T-helper 2 cell treated with Interferon-gamma antibody and Interleukin-4, amounts not matched to agents 100 ng/mL and 5 ng/mL, for 36 hours (primary cell): Measurements from ENCODE around the gene CCDC47. TPM values are rescaled to one million over a fixed set of nuclear protein-coding genes. Genes with fewer than 3 reads are reported as not detected.

ENCODE experiments used
- intact Hi-C: fragments of 100-400 bp; cut with micrococcal nuclease; formaldehyde crosslinking; loops from one replicate; pipeline ENCODE4 v1.15.1; 2023
- total RNA-seq: library from RNA; stranded (reverse); gene quantifications from 2 replicates; pipeline ENCODE4 v1.2.3, GENCODE V29; 2022

The CCDC47 gene
- total RNA-seq, 1 donor from 2014 or later: 63.8 TPM

DNA sequence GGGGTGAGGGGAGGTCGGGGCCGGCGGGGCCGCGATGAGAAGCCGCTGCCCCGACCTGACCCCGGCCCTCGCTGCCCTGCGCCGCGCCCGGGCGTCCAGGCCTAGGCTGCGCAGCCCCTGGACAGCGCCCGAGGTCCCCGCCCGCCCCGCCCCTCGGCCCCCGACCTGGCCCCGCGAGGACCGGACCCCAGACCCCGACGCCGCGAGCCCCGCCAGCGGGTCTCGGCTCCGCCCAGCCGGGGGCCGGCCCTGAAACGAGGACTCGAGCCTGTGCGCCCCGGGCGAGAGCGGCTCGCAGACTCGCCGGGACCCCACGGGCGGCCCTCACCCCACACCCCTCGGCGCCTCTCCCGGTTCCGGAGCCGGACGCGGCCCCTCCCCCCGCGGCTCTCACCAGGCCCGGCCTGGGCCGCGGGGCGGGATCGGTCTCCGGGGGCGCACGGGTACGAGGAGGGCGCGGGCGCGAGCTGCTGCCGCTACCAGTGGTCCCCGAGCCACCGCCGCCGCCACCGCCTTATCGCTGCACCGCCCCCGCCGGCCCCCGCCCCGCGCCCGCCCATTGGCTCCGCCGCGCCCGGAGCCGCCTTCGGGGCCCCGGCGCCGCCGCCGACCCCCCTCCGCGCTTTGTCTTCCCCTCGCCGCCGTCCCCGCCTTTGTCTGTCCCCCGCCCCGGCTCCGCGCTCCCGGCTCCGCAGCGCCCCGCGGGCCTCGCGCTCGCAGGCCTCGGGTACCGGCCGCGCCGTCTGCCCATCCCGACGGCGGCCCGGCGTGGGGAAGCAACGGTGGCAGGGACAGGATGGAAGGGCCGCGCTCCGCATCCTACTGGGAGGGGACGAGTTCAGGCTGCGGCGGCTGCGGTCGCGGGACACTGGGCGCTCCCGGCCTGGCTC lies 73.5 kb downstream of the CCDC47 start, which contains the start of gene LIMD2:
TSS of gene LIMD2 (minus strand) at position 488 of the 890 bp plus-strand sequence. CDS start 827 bp downstream, outside the sequence.
- intact Hi-C loops: loop anchor here (1.0 to 5.0 kb wide), 7 partner anchors 41 to 263 kb away; partner anchors contain the start of genes DCAF7, FTSJ3, MAP3K3 and PSMC5

DNA sequence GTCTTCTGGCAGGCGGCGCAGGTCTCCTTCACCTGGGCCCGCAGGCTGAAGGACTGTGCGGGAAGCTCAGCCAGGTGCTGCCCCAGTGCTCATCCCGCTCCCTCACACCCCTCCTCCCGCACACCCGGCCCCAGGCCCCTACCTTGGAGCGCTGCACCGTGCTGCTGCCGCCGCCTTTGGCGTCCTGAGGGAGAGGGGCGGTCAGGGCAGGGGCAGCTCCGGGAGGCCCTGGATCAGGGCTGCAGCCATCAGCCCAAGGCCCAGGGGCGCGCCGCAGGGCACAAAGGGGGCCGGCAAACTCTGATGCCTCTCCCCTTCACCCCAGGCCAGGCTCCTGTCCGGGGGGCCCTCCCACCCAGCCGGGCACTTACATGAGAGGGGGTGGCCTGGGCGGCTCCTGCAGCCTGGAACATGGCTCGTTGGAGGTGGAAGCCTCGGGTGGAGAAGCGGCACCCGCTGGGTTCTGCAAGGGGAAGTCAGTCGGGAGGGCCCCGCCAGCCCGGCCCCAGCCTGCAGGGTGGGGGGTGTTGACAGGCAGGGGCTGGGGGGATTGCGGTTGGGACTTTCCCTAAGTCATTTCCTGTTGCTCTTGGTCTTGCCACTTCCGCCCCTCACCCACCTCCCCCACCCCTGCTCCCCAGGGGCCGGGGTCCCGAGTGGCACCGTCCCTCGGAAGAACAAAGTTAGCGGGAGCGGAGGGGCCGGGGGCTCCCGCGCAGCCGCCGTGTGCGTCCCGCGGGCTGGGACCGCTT lies 74.3 kb downstream of the CCDC47 start:
- intact Hi-C loops: loop anchor here (1.0 to 5.0 kb wide), 8 partner anchors 11 to 262 kb away; partner anchors contain the start of genes CCDC47, DCAF7, FTSJ3 and MAP3K3

DNA sequence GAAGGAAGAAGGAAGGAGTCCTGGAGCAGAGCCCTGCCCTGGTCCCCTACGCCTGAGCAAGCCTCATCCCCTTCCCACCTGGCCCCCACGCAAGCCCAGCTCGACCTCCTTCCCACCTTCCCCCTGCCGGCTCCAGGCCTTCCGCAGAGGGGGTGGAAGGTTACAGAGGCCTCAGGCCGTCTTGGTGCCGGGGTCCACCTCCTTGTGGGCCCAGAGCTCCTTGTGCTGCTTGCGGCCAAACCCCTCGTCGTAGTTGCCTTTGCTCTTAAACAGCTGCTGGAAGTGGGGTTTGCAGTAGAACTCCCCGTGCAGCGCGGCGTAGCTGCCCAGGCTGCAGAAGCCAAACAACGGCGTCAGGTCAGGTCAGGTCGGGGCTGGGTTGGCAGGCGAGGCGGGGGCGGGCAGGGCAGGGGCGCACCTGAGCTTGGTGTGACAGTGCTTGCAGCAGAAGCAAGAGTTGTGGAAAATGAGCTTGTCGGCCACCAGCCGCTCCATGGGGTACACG lies 75.0 kb downstream of the CCDC47 start:
- intact Hi-C loops: loop anchor here (1.0 to 5.0 kb wide), 5 partner anchors 12 to 261 kb away; partner anchors contain the start of genes CCDC47 and MAP3K3

DNA sequence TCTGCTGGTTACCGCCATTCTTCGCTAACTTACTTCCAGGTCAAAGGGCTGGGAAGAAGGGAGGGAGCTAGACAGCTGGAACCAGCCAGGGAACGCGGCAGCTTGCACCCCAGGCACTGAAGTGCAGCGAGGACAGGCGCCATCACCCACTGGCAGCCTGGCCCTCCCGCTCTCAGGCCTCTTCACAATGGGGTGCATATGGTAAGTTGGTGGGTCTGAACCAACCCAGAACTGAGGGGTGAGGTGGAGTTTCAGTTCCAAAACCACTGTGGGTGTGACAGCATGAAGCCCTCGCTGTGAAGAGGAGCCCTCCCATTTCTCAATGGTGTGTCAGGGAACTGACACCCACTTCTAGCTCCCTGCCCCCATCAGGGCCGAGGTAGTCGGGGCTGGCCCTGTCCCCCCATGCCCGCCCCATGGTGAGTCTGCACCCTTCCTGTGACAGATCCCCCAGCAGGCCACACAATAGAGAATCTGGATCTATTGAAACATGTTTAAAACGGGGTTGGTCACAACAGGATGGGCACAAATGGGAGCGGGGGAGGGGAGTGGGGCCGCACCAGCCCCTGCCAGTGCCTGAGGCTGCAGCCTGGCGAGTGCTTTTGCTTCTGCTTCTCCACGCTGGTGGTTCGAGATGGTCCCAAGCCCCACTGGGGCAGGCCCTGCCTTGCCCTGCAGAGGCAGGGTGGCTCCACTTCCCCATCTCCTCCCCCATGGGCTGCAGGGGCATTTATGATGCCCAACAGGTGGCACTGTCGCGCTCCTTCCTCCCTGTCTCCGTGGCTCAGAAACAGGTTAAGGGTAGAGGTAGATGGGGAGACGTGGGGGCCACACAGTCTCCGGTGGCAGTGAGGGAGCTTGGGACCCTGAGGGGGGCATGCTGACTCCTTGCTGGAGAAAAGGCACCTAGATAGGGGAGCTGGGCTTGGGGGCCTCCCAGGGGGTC lies 75.8 kb downstream of the CCDC47 start:
- intact Hi-C loops: loop anchor here (1.0 to 5.0 kb wide), 5 partner anchors 13 to 260 kb away; partner anchors contain the start of genes CCDC47 and MAP3K3

DNA sequence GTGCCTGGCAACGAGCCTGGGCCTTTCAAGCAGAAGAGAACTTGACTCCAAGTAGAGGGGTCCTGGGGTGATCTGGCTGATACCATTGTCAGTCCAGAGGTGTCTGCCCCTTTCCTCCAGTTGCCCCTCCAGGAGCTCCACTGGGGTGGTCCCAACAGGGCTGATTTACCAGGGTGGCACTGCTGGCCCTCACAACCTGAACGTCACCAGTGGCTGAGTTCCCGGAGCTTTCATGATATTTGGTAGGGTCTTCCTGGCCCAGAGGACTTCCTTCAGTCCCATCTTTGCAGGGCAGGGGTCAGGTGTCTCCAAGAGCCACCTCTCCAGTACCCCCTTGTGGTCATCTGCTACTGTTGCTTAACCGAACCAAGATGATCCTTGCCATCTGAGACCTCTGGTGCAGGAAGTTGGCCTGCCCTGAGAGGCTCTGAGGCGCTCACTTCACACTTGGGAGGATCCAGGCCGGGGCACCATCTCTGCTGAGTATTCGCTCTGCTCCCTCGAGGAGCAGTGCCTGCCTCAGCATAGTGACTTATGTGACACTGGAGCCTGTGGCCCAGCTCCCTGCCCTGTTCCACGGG lies 76.9 kb downstream of the CCDC47 start:
- intact Hi-C loops: loop anchor here (5.0 kb wide), 1 partner anchor 259 kb away; no protein-coding TSS in a partner anchor

DNA sequence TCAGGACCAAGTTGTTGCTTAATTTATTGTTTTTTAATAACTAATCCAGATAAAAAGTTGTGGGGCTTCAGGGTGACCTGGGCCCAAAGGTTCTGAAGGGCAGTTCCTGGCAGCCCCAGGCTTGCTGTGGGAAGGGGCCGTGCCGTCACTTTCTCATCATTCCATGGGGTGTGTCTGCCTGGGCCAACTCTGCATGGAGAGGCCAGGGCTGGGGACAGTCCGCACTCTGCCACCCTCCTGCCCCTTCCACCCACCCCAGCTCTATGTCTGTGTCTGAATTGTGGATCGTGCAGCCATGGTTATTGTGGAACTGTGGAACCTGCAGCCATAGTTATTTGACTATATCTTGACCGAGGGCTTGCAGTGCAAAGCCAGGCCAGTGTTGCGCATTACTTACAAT lies 77.5 kb downstream of the CCDC47 start:
- intact Hi-C loops: loop anchor here (5.0 kb wide), 1 partner anchor 259 kb away; no protein-coding TSS in a partner anchor

Other genes with a start within 250 kb of the CCDC47 start
- 128 and 131 TPM in 2 replicates for gene DCAF7, start 223.1 kb downstream of the CCDC47 start, total RNA-seq
- 18.0 and 18.4 TPM in 2 replicates for gene TACO1, start 172.7 kb downstream of the CCDC47 start, total RNA-seq
- gene MAP3K3, start 151.2 kb downstream of the CCDC47 start, total RNA-seq: 27.1 and 28.5 TPM in 2 replicates
- 457 and 470 TPM in 2 replicates for gene LIMD2, start 73.5 kb downstream of the CCDC47 start, total RNA-seq
- 54.1 and 54.8 TPM in 2 replicates for gene STRADA, start 31.8 kb downstream of the CCDC47 start, total RNA-seq
- gene DDX42, start 573 bp upstream of the CCDC47 start, total RNA-seq: 123 and 129 TPM in 2 replicates
- gene PSMC5, start 53.8 kb upstream of the CCDC47 start, total RNA-seq: 158 and 166 TPM in 2 replicates
- 57.2 and 63.6 TPM in 2 replicates for gene FTSJ3, start 54.1 kb upstream of the CCDC47 start, total RNA-seq
- 138 and 139 TPM in 2 replicates for gene SMARCD2, start 69.1 kb upstream of the CCDC47 start, total RNA-seq
- not detected in 2 replicates for gene CSH2, start 100.1 kb upstream of the CCDC47 start, total RNA-seq
- not detected in 2 replicates for gene GH2, start 108.3 kb upstream of the CCDC47 start, total RNA-seq
- not detected in 2 replicates for gene CSH1, start 123.0 kb upstream of the CCDC47 start, total RNA-seq
- not detected in 2 replicates for gene CSHL1, start 137.7 kb upstream of the CCDC47 start, total RNA-seq
- gene GH1, start 145.2 kb upstream of the CCDC47 start, total RNA-seq: 0.50 TPM in 1 of 2 replicates, not detected in the other
- gene CD79B, start 158.7 kb upstream of the CCDC47 start, total RNA-seq: 38.3 and 41.0 TPM in 2 replicates
- 0.02 and 0.05 TPM in 2 replicates for gene SCN4A, start 199.3 kb upstream of the CCDC47 start, total RNA-seq
- gene PRR29, start 224.8 kb upstream of the CCDC47 start, total RNA-seq: 1.5 and 1.8 TPM in 2 replicates
- 98.1 and 98.9 TPM in 2 replicates for gene ICAM2, start 247.0 kb upstream of the CCDC47 start, total RNA-seq